Type B pancreatic cell (in vitro differentiated cells): ENCODE results near the gene CNNM2. TPM values are rescaled to one million over a fixed set of nuclear protein-coding genes. Genes with fewer than 3 reads are reported as not detected.

Experiments used
- DNase-seq: peaks from one replicate; pipeline ENCODE4 v3.0.0; 2021; ENCODE audit warnings: mixed read lengths; ENCODE audit not compliant: unreplicated experiment; ENCODE audit errors: extremely low spot score
- H3K27ac Mint-ChIP-seq: 2 replicates; pipeline ENCODE4 v1.8.0; 2021; ENCODE audit warnings: mild to moderate bottlenecking, mixed read lengths
- H3K27me3 Mint-ChIP-seq: 2 replicates; pipeline ENCODE4 v1.8.0; 2021; ENCODE audit warnings: mixed read lengths
- H3K36me3 Mint-ChIP-seq: 2 replicates; pipeline ENCODE4 v1.8.0; 2021; ENCODE audit warnings: mixed read lengths
- H3K4me1 Mint-ChIP-seq: one replicate; pipeline ENCODE4 v1.8.0; 2021; ENCODE audit warnings: mixed read lengths; ENCODE audit not compliant: unreplicated experiment
- H3K4me3 Mint-ChIP-seq: 2 replicates; pipeline ENCODE4 v1.8.0; 2021; ENCODE audit warnings: mild to moderate bottlenecking, mixed read lengths
- H3K9me3 Mint-ChIP-seq: 2 replicates; pipeline ENCODE4 v1.8.0; 2021; ENCODE audit warnings: mixed read lengths
- CTCF ChIP-seq: fragments of 200-600 bp; sonication (generic); conservative IDR thresholded peaks from 2 replicates; pipeline ENCODE4 v1.5.0; 2021; ENCODE audit warnings: antibody characterized with exemption, mild to moderate bottlenecking
- total RNA-seq: library from RNA; stranded (reverse); gene quantifications from 2 replicates; pipeline ENCODE4 v1.2.1, GENCODE V29; 2021; ENCODE audit warnings: low replicate concordance

CNNM2 gene
- total RNA-seq, 1 donor from 2014 or later = 9.8 TPM

- no peak for TF ChIP-seq CTCF
Measured at GRCh38 chr10:103103989-103104388, 185.9 kb downstream of the CNNM2 start.

GRCh38 chr10:103104721-103105120, 186.6 kb downstream of the CNNM2 start:
- H3K27me3 Mint-ChIP-seq = no peaks in the 10 kb centered on the region
- no peak for DNase-seq
- H3K27ac Mint-ChIP-seq = no peak overlapping the region
- no peak for TF ChIP-seq CTCF
- no peaks in the 10 kb centered on the region for H3K9me3 Mint-ChIP-seq
- H3K4me1 Mint-ChIP-seq = no peaks in the 10 kb centered on the region
- peaks cover 8% of the 10 kb centered on the region for H3K36me3 Mint-ChIP-seq
- no peak overlapping the region for H3K4me3 Mint-ChIP-seq

More at GRCh38 chr10:103103989-103104388, 185.9 kb downstream of the CNNM2 start:
- no peak overlapping the region for H3K4me3 Mint-ChIP-seq
- no peak overlapping the region for H3K27ac Mint-ChIP-seq
- peaks cover 11% of the 10 kb centered on the region for H3K36me3 Mint-ChIP-seq
- DNase-seq = no peak
- H3K4me1 Mint-ChIP-seq = no peaks in the 10 kb centered on the region
- H3K9me3 Mint-ChIP-seq = no peaks in the 10 kb centered on the region
- no peaks in the 10 kb centered on the region for H3K27me3 Mint-ChIP-seq

GRCh38 chr10:103105462-103105861, 187.4 kb downstream of the CNNM2 start:
- H3K36me3 Mint-ChIP-seq = peaks cover 8% of the 10 kb centered on the region
- H3K4me3 Mint-ChIP-seq = no peak overlapping the region
- DNase-seq = no peak
- H3K27ac Mint-ChIP-seq = no peak overlapping the region
- peaks cover 2% of the 10 kb centered on the region for H3K4me1 Mint-ChIP-seq
- TF ChIP-seq CTCF = no peak
- no peaks in the 10 kb centered on the region for H3K27me3 Mint-ChIP-seq
- no peaks in the 10 kb centered on the region for H3K9me3 Mint-ChIP-seq

GRCh38 chr10:103106539-103106938, 188.4 kb downstream of the CNNM2 start:
- no peak overlapping the region for H3K4me3 Mint-ChIP-seq

GRCh38 chr10:103109821-103110220, 191.7 kb downstream of the CNNM2 start:
- no peak overlapping the region for H3K27ac Mint-ChIP-seq
- no peak overlapping the region for H3K4me3 Mint-ChIP-seq
- no peaks in the 10 kb centered on the region for H3K9me3 Mint-ChIP-seq
- no peak for DNase-seq
- H3K4me1 Mint-ChIP-seq = peaks cover 17% of the 10 kb centered on the region
- H3K36me3 Mint-ChIP-seq = peaks cover 12% of the 10 kb centered on the region
- no peaks in the 10 kb centered on the region for H3K27me3 Mint-ChIP-seq
- no peak for TF ChIP-seq CTCF

More at GRCh38 chr10:103106539-103106938, 188.4 kb downstream of the CNNM2 start:
- Mint-ChIP-seq H3K4me1 (peaks cover 12% of the 10 kb centered on the region), H3K9me3 (no peaks in the 10 kb centered on the region), H3K36me3 (peaks cover 12% of the 10 kb centered on the region), H3K27ac (no peak overlapping the region), H3K27me3 (no peaks in the 10 kb centered on the region)
- no peak for DNase-seq
- TF ChIP-seq CTCF = no peak

- Mint-ChIP-seq H3K27me3 (no peaks in the 10 kb centered on the region), H3K4me3 (no peak overlapping the region), H3K36me3 (peaks cover 12% of the 10 kb centered on the region), H3K27ac (no peak overlapping the region), H3K9me3 (no peaks in the 10 kb centered on the region), H3K4me1 (peaks cover 17% of the 10 kb centered on the region)
- no peak for TF ChIP-seq CTCF
- no peak for DNase-seq
Measured at GRCh38 chr10:103110407-103110806, 192.3 kb downstream of the CNNM2 start.
